ENCODE data around the gene FOXP1. TPM values are rescaled to one million over a fixed set of nuclear protein-coding genes. Genes with fewer than 3 reads are reported as not detected.

FOXP1 gene
- total RNA-seq, 4 donors from 2014 or later: 86.4 to 107 (median 93.8) TPM

GRCh38 chr3:71312461-71312860, 271.1 kb downstream of the FOXP1 start:
- no peaks in the 10 kb centered on the region for H3K9me3 ChIP-seq
- H3K4me3 ChIP-seq: no peak overlapping the region
- H3K27ac ChIP-seq: no peak overlapping the region
- H3K4me1 ChIP-seq: peaks cover 0 to 33% (median 0%) of the 10 kb centered on the region in 4 donors
- no peak for TF ChIP-seq EP300 (IDR thresholded peaks at IDR 0.05)
- TF ChIP-seq CTCF (IDR thresholded peaks at IDR 0.05): no peak
- no peak for TF ChIP-seq POLR2A (IDR thresholded peaks at IDR 0.05)
- no peak for DNase-seq (ENCODE audit: low spot score in 2 of 2)
- 85 to 93% methylated on average over 5 of the region's 5 CpGs for WGBS, 2 donors
- no peaks in the 10 kb centered on the region for H3K27me3 ChIP-seq
- no peaks in the 10 kb centered on the region for H3K36me3 ChIP-seq

- Histone ChIP-seq H3K27me3 (no peaks in the 10 kb centered on the region), H3K27ac (no peak overlapping the region), H3K4me1 (peaks cover 0 to 35% (median 0%) of the 10 kb centered on the region in 4 donors), H3K4me3 (no peak overlapping the region), H3K36me3 (no peaks in the 10 kb centered on the region), H3K9me3 (no peaks in the 10 kb centered on the region)
- WGBS, 2 donors: 76 to 82% methylated on average over 3 of the region's 3 CpGs
- TF ChIP-seq EP300 (IDR thresholded peaks at IDR 0.05): no peak
- TF ChIP-seq CTCF (IDR thresholded peaks at IDR 0.05): no peak
- TF ChIP-seq POLR2A (IDR thresholded peaks at IDR 0.05): no peak
- DNase-seq (ENCODE audit: low spot score in 2 of 2): no peak
Measured at GRCh38 chr3:71311661-71312046, 271.9 kb downstream of the FOXP1 start.

GRCh38 chr3:71310980-71311660, 272.4 kb downstream of the FOXP1 start:
- DNase-seq (ENCODE audit: low spot score in 2 of 2): no peak
- Histone ChIP-seq H3K4me3 (no peak overlapping the region), H3K4me1 (peaks cover 0 to 38% (median 0%) of the 10 kb centered on the region in 4 donors), H3K27me3 (no peaks in the 10 kb centered on the region), H3K9me3 (no peaks in the 10 kb centered on the region), H3K36me3 (no peaks in the 10 kb centered on the region), H3K27ac (no peak overlapping the region)
- WGBS, 2 donors: 84 to 88% methylated on average over 9 of the region's 9 CpGs
- TF ChIP-seq CTCF (IDR thresholded peaks at IDR 0.05) (no peak), POLR2A (IDR thresholded peaks at IDR 0.05) (no peak), EP300 (IDR thresholded peaks at IDR 0.05) (no peak)

GRCh38 chr3:71310359-71310979, 273.1 kb downstream of the FOXP1 start:
- 57 to 80% methylated on average over 9 of the region's 9 CpGs for WGBS, 2 donors
- Histone ChIP-seq H3K27me3 (no peaks in the 10 kb centered on the region), H3K4me3 (peak overlapping the region in 1 of 4 donors; percentile 8), H3K4me1 (peaks cover 0 to 37% (median 0%) of the 10 kb centered on the region in 4 donors), H3K9me3 (no peaks in the 10 kb centered on the region), H3K36me3 (no peaks in the 10 kb centered on the region), H3K27ac (peak overlapping the region in 1 of 4 donors; percentile 47)
- peak; percentile 38 to 50 for DNase-seq (ENCODE audit: low spot score in 2 of 2)
- peak in 1 of 2 donors; percentile 11 for TF ChIP-seq EP300 (IDR thresholded peaks at IDR 0.05)
- no peak for TF ChIP-seq CTCF (IDR thresholded peaks at IDR 0.05)

GRCh38 chr3:71309886-71310285, 273.6 kb downstream of the FOXP1 start:
- no peak overlapping the region for H3K27ac ChIP-seq
- H3K9me3 ChIP-seq: no peaks in the 10 kb centered on the region
- no peak overlapping the region for H3K4me3 ChIP-seq
- peaks cover 0 to 41% (median under 1%) of the 10 kb centered on the region in 4 donors for H3K4me1 ChIP-seq
- no peak for TF ChIP-seq POLR2A (IDR thresholded peaks at IDR 0.05)
- TF ChIP-seq CTCF (IDR thresholded peaks at IDR 0.05): no peak
- no peak for TF ChIP-seq EP300 (IDR thresholded peaks at IDR 0.05)
- H3K27me3 ChIP-seq: no peaks in the 10 kb centered on the region
- DNase-seq (ENCODE audit: low spot score in 2 of 2): no peak
- H3K36me3 ChIP-seq: no peaks in the 10 kb centered on the region
- 50 to 63% methylated on average over 1 of the region's 1 CpG for WGBS, 2 donors
